GM19328 (cell line): ENCODE measurements around the gene PDYN.

ENCODE experiments used
- ATAC-seq: cut with Tn5 transposase; IDR thresholded peaks from one replicate; pipeline ENCODE4 v1.9.1; 2021; ENCODE audit warnings: mild to moderate bottlenecking, moderate library complexity; ENCODE audit not compliant: unreplicated experiment

The PDYN gene

GRCh38 chr20:1935696-1936366 is 58.0 kb downstream of the PDYN start:
- no peak for ATAC-seq

DNA sequence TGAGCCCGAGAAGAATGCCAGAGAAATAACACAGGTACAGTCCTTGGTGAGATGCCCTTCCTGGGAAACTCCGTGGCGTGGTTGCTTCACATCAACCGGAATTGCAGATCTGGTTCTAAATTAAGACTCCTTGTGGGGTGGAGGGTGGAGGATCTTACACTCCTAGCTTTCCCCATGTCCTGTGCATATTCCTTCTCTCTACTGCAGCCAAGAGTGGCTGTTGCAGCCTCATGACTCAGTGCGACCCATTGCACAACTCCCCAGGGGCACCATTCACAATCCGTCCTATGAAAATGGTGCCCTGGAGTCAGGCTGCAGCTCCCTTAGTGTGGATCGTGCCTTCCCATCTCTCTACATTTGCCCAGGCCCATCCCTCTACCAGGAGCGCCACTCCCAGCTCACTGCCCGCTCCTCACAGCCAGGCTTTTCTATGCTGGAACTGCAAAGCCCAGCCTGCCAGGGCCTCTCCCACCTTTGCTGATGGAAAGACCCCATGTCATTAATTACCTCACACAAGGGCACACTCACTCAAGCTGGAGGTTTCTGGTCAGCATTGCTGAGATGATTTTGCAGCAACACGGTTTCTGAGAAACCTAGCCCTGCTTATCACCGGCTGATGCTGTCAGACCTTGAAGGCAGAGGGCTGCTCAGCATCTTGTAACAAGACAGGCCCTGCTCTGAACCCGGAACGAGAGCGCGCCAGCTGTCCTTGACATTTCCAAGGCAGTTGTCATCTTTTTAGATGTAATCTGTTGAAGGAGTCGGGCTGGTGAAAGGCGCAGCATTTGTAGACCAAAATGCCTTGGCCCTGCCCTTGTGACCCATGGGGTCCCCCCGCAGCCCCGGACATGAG is 58.9 kb downstream of the PDYN start:
- ATAC-seq: no peak

GRCh38 chr20:1934156-1934555 is 59.7 kb downstream of the PDYN start:
- ATAC-seq: no peak

DNA sequence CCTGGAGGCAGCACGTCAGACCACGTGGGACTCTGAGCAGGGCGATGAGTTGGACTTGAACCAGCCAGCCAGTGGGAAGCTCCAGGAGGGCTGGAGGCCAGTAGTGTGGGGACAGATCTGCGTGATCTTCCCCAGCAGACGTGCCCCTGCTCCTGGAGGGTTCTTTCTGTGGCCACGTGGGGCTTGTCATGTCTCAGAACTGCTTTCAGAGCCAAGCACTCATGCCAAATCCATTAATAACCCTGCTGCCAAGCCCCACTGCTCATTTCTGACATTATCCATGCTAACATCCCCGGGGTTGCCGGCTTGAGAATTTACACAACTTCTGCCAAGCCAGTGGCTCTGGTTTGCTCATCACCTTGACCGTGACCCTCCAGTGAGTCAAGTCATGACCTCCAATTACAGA is 60.4 kb downstream of the PDYN start:
- no peak for ATAC-seq

DNA sequence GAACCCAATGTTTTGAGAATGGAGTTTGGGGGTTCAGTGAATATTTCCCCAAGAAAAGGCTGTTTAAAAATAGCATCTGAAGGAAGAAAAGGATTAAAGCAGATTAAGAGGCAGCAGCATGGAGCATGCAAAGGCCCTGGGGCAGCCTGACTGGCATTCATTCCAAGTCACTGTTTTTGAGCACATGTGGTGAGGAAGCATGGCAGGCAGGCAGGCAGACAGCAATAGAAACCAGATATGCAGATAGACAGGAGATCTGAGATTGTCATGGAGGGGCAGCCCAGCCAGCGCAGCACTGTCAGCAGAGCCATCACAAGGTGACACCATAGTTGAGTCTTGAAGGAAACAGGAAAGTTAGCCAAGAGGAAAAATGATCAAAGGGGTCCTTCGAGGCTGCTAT is 60.9 kb downstream of the PDYN start:
- no peak for ATAC-seq

DNA sequence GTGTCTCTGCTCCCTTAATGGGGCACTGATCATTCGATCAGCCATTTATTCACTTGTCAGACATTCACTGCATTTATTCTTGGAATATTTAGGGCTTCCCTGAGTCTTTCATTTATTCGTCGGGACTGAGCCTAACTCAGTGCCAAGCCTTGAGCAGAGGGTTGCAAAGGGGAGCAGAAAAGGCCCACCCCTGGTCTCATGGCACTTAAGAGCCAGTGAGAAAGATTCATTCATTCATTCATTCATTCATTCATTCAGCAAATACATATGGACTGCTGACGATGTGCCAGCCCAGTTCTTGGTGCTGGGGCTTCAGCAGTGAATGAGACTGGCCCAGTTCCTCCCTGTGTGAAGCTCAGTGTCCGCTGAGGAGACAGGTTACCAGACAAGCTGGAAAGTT is 62.0 kb downstream of the PDYN start:
- ATAC-seq: no peak

- no peak for ATAC-seq
These were observed 63.7 kb downstream of the PDYN start for GRCh38 chr20:1930165-1930564.

- no peak for ATAC-seq
These were observed 64.4 kb downstream of the PDYN start for GRCh38 chr20:1929460-1929859.

DNA sequence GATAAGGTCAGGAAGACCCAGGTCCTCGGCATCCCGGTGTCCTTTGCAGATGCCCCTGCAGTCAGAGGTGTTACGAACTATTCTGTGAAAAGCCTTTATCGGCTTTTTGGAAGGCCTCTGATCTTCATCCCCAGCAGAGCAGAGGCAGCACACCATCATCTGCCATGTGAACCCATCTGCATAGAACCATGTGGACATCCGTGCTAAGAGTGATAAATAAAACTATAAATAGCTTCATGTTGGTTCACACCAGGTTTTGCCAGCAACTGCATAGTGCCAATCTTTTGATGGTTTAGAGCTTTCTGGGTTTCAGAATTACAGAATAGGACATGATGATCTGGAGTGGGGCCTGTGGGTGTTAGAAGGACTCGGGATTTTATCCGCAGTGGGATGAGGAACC is 65.1 kb downstream of the PDYN start:
- no peak for ATAC-seq
